Kidney glomerular epithelial cell (primary cell): Measurements from ENCODE around the gene SESN3.
A peak's percentile ranks its signal among the peaks of the same experiment; 100 is the strongest.
"Not testable (repeated sequence)": the region's sequence is repeated elsewhere in the genome, so short reads cannot be mapped to it uniquely, and the experiment has no call there.

Source experiments
- DNase-seq: peaks from one replicate; lab custom pipeline; 2025; lab: John Stamatoyannopoulos, UW

Gene SESN3

DNA sequence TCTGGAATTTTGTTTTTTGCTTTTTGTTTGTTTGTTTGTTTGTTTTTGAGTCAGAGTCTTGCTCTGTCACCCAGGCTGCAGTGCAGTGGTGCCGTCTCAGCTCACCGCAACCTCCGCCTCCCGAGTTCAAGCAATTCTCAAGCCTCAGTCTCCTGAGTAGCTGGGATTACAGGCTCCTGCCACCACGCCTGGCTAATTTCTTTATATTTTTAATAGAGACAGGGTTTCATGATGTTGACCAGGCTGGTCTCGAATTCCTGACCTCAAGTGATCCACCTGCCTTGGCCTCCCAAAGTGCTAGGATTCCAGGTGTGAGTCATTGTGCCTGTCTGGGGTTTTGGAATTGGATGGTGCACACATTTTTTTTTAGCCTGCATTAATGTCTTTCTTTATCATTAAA lies 20.9 kb upstream of the SESN3 start:
- DNase-seq, result not testable (repeated sequence)

DNA sequence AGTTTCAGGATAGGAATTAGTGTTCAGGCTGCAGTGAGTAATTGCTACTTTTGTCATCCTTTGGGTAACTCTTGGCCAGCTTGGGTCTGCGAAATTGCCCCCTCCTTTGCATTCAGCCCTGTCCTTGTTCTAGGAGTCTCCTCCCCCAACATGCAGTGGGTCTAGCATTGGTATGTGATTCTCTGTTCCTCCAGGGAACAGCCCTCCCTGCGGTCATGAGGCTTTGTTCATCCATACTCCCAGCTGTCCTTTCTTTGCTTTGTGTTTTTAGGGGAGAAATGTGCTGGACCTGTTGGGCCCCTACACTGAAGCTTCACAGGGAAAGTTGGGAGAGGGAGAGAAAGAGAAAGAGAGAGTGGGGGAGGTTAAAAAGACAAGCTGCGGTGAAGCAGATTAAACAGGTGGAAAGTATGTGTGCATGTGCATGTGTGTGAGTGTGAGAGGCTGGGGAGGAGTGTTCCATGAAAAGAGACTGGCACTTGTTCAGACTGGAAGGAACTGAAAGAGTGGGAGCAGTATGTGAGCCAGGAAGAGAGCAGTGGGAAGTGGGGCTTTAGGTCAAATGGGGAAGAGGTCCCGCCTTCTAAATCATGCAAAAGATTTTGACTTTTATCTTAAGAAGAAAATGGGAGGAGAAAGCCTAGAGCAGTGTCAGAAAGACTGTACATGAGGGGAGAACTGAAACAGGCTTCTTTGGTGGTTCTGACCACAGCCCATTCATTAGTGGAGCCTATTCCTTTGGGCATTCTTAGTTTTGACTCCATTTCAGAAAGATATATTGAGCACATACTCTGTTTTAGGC lies 17.9 kb upstream of the SESN3 start:
- no peak for DNase-seq

DNA sequence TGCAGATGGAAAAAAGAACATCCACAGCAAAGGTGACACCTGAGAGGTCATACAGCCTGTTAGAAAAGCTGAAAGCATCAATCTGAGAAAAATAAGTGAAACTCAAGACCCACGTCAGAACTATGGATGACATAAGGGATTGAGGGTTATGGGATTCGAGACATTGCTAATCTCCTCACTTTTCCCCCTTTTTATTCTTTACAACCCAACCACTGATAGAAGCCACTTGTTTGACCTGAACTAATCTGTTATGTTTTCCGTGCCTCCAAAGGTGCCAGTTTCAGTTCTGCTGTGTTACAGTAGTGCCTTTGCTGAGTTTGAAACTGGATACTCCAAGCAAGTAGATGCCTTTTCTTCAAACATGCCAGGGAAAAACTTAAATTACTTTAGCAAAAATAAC lies 16.9 kb upstream of the SESN3 start:
- DNase-seq, result no peak

DNA sequence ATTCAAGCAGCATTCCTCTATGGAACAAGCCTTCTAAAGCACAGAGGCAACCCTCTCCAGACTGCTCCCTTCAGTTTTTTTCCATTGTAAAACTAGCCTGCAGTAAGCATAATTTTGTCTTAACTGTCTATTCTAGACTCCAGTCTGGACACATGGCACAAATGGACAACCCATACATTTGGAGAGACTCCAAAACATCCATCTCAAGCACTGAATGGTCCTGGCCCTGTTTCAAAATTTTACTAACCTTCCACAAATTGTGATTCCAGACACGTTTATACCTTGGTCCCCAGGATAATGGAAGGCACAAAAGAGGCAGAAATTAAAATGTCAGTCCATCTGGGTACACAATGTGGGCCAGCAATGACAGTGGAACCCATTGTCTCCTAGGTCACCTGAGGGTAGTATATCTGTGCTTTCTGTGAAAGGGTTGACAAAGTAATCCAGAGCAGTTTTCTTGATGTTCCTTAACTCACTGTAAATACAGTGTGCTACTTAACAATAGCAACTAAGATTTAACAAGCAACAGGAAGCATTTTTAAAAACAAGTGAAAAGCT lies 16.2 kb upstream of the SESN3 start:
- no peak for DNase-seq

DNA sequence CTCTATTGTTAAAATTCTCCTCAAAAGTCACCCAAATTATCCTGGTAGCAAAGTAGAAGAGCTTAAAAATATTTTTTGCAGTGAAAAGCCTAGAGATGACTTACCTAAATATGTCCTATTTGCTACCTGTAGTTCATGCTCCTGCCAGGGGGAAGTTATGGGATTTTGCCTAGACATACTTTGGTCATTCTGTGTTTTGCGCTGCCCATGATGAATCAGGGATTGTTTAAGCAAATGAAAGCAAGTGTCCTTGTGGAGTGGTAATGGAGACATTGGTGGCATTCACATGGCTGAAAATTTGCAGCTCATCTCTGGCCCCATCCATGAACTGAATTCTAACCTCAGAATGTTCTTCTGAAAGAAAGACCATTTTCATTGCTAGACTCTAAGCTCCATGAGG lies 14.6 kb upstream of the SESN3 start:
- no peak for DNase-seq

DNA sequence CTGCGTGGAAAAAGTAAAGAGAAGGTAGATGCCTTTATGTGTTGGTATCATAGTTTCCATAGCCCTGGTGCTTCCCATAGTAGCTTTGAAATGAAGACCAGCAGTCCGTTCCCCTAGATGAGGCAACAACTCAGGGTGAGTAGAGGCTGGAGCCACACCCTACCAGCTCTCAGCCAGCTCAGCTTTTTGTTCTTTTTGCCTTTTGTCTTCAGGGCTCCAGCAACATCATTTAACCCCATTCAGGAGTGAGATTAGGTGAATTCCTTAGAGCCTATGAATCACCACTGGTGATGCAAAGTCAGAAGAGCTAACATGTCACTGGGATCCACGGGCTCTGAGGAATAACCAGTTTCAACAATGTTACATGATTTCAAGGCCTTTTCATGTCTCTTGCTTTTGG lies 14.0 kb upstream of the SESN3 start:
- peak; percentile 59 for DNase-seq

DNA sequence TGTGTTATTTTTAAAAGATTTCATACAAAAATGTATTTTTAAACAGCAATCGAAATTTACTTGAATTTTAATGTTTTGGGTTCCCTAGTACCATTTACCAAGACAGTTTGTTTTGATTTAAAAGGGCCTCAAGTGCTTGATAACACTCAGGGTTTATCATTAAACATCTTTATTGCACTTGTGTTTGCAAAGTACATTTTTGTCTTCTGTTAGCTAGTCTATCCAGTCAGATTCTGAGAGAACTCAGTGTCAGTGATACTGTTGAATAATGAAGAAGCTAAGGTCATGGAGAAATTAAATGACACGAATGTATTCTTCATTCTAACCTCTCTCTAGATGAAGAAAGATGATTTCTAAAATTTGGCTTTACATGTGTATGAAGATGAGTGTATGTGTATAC lies 12.7 kb upstream of the SESN3 start:
- DNase-seq, result no peak

DNA sequence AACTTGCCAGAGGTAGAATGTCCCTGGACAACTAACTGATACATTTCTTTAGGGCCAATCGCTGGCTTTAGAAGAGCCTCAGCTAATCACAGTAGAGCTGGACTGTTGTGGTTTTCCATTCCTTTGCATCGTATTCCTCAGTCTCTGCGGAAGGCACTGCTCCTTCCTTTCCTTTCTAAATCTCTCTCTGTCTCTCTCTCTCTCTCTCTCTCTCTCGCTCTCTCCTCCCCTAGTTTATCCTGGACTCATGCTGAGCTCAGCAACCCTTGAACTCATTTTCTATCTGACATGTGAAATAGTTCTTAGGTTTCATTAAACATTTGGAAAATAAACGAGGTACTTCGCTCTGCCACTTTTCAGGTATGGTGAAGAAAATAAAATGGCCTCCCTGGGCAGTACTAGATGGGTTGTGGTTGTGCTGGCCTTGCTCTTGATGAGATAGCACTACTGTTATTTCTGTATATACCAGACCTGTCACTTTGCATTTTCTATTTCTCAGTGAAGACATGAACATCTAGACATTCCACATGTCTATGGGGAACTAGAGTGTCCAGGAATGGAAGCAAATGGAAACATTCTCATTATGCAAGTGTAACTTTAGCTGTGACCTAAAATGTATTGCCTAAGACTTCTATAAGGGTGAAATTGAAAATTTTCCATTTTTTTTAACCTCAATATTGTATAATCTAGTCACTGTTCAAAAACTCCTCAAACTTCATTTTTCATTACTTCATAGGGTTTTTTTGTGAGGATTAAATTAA lies 12.0 kb upstream of the SESN3 start:
- DNase-seq, result peak; percentile 12

DNA sequence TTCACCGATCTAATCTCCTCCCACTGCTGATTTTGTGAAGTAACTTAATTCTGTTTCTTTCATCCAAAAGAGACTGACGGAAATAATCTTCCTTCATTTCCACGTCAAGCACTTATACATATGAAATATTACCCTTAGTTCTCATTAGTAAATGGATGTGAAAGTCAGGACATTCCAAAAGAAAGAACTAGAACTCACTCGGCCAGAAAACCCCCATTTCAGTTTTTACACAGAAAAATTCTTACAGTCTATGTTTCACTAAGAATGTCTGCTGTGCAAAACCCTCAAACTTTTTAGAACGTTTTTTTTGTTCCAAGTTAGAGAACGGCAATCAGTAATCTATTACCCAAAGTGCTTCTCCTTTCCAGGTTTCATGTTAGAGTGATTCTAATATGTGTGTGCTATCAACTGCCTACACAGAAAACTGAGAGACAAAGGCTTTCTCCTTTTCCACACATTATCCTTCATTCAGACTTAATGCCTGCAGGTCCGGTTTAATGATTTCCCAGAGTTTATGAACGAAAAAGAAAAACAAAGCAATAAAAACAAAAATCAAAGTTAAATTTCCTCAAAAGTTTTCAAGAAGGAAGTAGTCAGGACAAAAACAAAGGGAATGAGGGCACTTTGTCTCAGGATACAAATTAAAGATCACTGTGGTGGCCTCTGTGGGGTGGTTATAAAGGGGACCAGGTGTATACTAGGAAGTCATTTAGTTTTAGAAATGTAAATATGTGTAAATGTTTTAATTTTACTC lies 11.3 kb upstream of the SESN3 start:
- DNase-seq, result peak; percentile 20

DNA sequence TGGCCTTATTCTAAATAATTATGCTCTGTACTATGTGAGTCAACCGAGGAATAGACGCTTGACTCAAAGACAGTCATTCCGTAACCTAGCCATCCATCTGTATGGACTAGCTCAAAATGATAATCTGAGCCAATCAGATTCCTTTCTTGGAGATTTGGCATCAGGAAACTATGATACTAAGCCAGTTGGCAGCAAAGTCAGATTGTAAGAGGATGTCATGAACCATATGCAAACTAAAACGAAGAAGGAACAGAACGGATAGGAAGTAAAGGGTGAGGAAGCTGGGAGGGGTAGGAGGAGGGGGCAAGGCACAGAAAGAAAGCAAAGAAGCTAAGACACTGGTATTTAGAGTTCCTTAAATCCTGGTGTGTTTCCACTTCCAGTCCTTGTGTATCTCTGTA lies 10.7 kb upstream of the SESN3 start:
- no peak for DNase-seq

DNA sequence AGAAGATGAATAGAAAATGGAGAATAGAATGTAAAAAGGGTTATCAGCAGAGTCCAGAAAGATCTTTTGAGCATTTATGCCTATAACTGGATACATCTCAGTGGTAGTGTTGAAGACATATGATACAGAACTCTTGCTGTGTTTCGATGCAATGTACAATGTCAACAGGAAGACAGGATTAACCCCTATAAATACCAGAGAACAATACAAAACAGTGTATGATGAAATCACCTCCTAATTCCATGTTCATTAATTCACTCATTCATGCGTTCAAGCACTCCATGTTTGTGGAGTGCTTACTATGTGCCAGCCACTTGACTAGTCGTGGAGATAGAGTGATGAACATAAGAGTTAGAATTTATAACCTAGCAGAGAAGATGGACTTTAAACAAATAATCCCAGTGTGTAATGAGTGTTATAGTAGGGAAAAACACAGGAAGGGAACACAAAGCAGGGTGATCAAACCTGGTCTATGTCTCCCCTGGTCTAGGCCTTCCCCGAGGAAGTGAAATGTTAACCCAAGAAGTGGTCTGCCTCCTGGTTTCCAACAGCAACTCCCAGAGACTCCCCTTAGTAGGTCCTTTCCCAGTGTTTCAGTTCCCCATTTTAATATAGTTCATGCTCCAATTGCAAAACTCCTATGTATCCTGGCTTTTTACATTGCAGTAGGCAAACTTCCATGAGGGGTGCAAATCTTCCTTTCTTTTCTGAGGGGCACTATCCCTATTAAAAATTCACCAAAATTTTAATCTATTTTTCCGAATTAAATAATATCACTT lies 9.1 kb upstream of the SESN3 start:
- DNase-seq, result no peak

DNA sequence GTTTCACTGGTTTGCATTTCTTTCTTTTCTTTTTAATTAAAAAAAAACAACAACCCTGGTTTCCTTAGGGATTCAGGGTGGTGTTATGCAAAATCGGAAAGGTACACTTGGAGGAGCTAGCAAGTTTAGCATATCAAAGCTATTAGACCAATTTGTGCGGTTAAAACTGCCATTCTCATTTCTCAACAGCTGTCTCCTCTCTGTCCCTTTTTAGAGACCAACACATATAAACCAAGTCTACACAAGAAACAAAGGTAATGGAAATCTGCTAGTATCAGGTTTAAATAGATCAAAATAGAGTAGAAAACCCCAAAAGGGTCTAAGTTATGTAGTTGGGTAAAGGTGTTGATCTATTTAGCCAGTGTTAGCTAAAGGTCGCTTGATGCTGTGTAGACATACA lies 1.7 kb upstream of the SESN3 start:
- DNase-seq, result peak; percentile 63

DNA sequence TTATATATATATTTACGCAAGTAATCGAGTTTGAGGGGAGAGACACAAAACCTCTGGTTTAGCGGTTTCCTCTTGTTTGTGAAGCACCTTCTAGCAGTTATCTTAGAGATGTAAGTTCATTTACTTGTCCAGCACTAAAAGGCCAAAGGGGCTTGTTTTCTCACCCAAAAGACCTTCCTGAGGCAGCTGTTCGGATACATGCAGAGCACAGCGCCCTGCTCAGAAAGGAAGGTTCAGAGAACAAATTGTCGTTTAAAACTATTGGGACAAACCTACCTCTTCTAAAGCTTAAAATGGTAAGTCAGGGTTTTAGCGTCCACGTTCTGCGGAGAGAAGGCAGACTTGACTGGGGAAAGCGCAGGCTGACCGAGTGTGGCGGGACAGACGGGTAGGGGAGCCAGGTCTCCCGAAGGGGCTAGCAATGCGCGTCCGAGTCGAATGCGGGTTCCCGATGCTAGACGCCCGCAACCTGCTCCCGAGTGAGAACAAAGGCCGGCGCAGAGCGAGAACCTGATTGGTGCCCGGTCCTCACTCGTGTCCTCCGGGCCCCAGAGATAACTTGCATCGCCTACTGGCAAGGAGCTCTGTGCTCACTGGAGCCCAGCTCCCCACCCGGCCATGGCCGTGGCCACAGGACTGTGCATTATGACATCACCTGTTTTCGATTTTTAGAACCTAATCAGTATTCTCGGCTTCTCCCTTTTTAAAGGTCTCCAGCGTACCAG lies 1.0 kb upstream of the SESN3 start:
- peak; percentile 71 for DNase-seq

DNA sequence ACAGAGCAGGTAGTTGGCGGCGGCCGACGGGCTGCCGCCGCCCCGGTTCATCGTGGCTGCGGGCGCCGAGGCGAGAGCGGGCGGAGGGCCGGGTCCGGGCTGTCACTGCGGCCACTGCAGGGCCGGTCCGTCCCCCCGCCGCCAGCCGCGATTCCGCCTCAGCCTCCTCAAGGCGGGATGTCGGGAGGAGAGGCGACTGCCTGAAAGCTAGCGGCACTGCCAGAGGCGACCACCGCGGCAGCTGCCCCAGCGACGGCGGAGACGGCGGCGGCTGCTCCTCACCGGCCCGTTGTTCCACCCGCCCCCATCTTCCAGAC lies 234 bp downstream of the SESN3 start:
- DNase-seq, result no peak

DNA sequence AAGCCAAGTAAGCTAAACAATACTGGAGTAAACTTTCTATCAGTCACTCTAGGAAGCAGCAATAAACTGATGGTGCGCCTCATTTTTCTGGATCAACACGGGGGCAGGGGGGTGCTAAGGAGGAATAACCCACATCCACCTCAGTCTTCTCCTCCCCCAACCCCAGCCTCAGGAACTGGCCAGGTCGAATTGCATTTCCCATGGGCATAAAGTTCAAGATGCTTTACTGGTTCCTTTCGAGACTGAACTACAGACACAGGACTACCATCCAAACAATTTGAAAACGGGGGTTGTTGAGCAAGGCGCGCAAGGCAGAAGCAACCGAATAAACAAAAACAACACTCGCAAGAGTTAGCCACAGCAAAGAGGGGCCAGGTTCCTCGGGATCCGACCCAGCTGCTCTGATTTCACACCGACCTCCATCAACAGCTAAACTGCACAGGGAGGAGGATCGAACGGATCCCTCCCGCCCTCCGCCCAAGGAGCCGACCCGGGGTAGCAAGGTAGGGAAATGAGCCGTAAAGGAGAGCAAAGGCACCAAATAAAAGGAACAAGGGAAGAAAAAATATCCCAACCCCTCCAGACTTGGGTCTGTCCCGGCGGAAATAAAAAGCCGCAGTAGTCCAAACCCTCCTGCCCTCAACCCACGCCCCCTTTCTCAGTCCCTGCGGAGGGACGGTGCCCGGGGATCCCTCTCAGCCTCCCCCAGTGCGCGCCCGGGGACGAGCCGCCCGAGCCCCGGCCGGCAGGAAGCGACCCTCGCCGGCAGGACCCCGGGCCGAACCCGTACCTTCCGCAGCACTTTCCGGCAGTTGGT lies 801 bp downstream of the SESN3 start:
- DNase-seq, result no peak

DNA sequence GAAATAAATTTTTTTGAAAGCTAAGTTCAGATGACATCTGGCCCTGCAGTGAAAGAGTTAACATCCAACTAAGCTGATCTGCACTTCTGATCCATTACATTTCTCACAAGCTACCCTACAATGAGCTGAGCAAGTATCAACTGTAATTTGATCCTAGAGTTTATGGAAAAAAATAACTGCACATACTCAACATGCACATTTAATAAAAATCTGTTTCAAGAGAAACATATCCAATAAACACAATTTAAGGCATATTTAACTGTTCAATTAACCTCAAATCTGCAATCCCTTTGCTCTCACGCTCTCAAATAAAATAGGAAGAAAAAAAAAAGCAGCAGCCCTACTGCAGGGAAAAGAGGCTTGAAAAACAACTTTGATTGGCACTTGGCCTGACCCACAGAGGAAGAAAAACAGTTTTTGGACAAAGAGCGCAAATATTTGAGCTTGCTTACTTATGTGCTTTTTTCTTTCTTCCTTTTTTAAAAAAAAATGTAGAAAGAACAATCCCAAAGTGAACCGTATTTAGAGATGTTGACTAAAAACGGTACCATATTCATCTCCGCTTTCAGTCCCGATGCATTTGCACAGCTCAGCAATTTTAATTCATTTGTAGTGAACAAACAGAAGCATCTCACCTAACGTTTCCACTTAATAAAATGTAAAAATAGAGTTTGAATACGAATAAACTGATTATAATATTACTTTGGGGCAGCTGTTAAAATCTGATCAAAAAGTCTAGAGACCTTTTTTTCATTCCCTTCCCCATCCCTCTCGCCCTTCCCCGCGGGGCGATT lies 1.6 kb downstream of the SESN3 start:
- peak; percentile 51 for DNase-seq

DNA sequence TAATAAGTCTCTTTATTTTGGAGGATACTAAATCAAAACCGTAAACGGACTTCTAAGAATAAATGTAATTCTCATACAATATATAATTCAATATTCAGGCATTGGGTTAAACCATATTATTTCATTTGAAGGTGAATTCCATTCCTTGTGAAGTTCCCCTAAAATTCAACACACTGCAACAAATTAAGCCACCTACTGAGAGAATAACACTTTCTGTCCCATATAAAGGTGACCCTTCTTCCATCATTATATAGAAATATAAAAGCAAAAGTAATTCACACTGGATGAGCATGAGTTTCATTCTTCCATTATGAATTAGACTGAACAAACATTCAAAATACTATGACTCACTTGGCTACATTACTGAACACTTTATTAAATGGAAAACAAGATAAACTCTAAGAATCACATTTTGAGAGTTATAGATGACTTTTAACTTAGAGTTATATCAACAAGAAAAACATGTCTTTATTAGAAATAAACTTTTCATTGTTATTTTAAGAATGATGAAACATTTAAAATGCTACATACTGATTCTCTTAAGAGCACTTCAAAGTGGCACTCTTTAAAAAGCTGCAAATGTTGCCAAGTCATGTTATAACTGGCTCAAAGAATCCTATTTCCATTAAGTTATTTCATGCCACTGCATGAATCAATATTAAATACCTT lies 2.8 kb downstream of the SESN3 start:
- DNase-seq, result no peak

DNA sequence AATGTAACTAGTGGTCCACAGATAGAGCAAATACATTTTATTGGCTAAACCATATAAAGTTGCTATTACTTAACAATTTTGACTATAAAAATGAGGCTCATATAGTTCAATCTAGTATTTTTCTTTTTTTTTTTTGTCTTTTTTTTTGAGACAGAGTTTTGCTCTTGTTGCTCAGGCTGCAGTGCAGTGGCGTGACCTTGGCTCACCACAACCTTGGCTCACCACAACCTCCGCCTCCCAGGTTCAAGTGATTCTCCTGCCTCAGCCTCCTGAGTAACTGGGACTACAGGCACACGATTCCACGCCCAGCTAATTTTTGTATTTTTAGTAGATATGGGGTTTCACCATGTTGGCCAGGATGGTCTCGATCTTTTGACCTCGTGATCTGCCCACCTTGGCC lies 3.9 kb downstream of the SESN3 start:
- DNase-seq, result not testable (repeated sequence)

DNA sequence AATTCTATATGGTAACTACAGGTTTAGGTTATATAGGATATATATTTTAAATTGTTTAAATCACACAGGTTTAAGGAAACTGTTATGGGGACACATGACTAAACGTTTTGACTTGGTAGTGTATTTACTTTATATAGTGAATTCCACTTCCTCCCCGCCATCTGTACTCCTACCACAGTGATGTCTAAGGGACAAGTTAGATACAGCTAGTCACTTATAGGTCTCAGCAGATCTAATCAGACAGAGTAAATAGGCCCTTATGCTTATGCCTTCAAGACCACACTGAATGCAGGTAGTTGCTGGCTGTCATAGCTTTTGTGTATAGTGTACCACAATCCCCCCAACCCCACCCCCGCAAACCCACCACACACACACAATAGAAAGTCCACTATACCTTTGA lies 8.2 kb downstream of the SESN3 start:
- no peak for DNase-seq
